Coronary artery (tissue), 2 donors: Measurements from ENCODE around the gene IVL.

Experiments used
- DNase-seq: peaks from one replicate; pipeline ENCODE4 v3.0.0-alpha.2; 2017; ENCODE audit warnings: low spot score
- H3K27ac ChIP-seq, 2 donors: fragments of 200-600 bp; sonication (generic); one replicate each; pipeline ENCODE4 v1.5.1; 2016 to 2019
- H3K4me3 ChIP-seq: fragments of 200-600 bp; sonication (generic); 2 replicates; pipeline ENCODE4 v1.5.1; 2016; ENCODE audit warnings: mild to moderate bottlenecking, moderate library complexity
- TF ChIP-seq, protein P1 (sequence below): fragments of 200-600 bp; sonication (generic); IDR thresholded peaks from one replicate; pipeline ENCODE4 v1.5.1; 2019; ENCODE audit warnings: antibody characterized with exemption

Gene IVL

DNA sequence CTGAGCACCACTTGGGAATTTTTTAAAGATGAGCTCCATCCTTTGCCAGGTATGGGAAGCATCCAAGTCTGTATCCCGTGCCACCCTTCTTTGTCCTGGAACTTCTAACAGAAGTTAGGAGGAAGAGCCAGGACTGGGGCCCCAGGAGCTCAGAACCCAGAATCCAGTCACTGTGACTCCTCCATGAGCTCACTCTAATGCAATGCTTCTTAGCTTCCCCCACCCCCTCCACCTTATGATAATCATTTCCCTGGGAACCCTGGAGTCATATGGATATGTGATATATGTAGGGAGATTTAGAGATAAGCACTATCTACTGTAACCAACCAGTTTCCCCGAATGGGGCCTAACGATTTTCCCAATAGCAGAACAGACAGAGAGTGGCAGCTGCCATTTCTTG, 37.9 kb downstream of the IVL start:
- TF ChIP-seq, protein P1, sequence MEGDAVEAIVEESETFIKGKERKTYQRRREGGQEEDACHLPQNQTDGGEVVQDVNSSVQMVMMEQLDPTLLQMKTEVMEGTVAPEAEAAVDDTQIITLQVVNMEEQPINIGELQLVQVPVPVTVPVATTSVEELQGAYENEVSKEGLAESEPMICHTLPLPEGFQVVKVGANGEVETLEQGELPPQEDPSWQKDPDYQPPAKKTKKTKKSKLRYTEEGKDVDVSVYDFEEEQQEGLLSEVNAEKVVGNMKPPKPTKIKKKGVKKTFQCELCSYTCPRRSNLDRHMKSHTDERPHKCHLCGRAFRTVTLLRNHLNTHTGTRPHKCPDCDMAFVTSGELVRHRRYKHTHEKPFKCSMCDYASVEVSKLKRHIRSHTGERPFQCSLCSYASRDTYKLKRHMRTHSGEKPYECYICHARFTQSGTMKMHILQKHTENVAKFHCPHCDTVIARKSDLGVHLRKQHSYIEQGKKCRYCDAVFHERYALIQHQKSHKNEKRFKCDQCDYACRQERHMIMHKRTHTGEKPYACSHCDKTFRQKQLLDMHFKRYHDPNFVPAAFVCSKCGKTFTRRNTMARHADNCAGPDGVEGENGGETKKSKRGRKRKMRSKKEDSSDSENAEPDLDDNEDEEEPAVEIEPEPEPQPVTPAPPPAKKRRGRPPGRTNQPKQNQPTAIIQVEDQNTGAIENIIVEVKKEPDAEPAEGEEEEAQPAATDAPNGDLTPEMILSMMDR: no peak
- H3K4me3 ChIP-seq: no peak overlapping the region
- DNase-seq: no peak
- no peak overlapping the region for H3K27ac ChIP-seq

DNA sequence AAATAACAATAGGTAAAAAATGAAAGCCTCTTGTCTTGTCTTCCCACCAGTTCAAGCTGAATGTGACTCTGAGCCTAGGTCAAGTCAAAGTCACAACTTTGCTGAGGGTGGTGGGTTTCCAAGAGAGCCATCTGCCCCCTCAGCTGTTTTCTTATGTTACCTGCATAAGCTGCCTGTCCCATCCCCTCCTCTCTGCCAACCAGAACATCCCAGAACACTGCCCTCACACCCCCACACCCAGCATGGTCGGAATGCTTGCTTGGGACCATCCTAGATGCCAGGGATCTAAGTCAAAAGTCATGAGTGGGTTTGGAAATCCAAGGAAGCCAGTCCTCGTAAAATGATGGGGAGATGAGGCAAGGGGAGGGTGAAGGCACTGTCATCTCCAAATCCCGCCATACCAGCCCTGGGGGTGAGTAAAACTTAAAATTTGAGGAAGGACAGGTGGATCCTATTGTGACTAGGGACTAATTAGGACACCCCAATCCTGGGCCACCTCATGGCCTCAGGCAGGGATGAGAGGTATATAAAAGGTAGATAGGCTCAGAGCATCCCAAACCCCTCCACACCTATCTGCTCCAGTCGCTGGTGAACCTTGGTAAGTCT, 38.4 kb downstream of the IVL start, which contains the start of gene SPRR5:
SPRR5 (plus strand) TSS at position 556 of the 606 bp plus-strand sequence. CDS start 1,349 bp downstream, outside the sequence.
- no peak for DNase-seq
- Histone ChIP-seq H3K27ac (no peak within 1 kb of the TSS), H3K4me3 (no peak within 1 kb of the TSS)
- TF ChIP-seq, protein P1: no peak

DNA sequence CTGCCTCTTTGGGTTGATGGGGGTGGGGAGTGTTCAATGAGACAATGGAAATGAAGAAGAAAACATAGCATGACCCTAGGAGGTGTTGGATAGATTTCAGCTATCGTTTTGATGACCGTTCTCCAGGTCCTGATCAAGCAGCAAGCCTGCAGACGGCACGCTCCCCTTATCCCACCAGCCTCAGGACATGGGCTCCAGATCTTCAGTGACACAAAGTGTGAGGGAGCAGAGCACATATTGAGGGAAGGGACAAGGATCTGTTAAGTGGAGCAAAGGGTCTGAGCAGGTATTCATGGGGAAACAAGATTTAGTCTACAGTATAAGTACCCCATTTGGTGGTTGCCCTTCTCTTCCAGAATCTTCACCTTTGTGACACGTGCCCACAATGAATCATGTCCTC, 43.4 kb downstream of the IVL start:
- Histone ChIP-seq H3K27ac (no peak overlapping the region), H3K4me3 (no peak overlapping the region)
- TF ChIP-seq, protein P1: no peak
- DNase-seq: no peak

DNA sequence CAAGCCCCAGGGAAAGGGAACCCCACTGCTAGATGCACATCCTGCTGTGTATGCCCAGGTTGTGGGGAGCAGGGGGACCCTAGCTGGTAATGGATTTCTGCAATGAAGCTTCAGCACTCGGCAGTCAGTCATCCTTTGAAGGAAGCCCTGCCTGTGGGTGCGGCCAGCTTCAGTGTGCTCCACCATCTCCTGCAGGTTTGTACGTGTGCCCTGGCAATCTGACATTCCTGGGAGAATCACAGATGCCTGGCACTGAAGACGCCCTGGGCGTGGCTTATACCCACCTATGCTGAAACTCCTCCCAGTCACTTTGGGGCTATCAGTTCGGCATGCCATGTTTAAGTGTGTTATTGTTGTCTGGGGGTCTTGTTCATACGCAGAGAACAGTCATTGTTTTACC, 45.4 kb downstream of the IVL start:
- DNase-seq: no peak
- H3K27ac ChIP-seq: no peak overlapping the region
- no peak overlapping the region for H3K4me3 ChIP-seq
- TF ChIP-seq, protein P1: no peak

DNA sequence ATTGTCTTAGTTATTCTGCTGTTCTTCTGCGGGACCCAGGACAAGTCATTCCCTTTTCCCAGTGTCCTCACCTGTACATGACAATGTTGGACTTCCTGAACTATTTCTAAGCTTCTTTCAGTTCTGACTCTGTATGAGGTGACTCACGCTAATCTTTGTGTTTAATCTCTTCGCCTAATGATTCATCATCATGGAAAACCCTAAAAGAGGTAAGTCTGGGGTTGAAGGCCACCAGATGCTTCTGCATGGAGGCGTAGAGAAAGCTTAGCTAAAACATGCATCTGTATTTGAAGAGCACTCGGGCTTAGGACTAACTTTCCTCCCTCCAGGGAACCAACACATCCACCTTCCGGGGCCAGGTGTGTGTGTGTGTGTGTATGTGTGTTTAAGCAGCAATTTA, 46.1 kb downstream of the IVL start:
- TF ChIP-seq, protein P1: no peak
- no peak overlapping the region for H3K4me3 ChIP-seq
- H3K27ac ChIP-seq: no peak overlapping the region
- no peak for DNase-seq

DNA sequence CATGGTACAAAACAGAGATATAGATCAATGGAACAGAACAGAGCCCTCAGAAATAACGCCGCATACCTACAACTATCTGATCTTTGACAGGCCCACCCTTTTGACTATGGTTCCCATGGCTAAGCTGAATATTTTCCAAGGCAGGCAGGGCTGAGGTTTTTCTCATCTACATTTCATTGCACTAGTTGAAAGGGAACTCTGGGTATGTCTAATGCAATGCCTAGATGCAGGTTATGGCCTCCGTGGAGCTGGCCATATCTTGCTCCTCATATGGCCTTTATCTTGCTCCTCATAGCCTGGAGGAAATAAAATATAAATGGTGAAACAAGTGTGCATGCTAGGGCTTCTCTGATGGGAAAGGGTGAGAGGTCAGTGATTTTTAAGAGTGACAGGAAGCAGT, 49.2 kb downstream of the IVL start:
- Histone ChIP-seq H3K27ac (no peak overlapping the region), H3K4me3 (no peak overlapping the region)
- TF ChIP-seq, protein P1: no peak
- no peak for DNase-seq

DNA sequence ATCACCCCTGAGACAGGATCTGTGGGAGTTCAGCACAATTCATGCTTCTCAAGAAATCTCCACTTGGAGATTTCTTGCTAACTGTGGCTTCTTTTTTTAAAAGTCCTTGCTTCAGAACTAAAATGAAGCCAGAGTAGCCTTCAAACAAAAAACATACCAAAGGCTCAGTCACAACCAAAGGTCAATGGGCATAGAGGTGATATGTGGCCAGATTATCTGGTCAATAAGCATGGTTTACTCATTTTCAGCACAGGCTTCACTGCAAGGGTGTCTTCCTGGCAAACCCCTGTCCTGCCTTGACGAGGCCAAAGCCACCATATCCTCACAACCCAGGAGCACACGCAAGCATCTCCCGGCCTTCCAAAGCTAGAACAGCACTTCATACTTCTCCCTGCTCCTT, 50.9 kb downstream of the IVL start:
- Histone ChIP-seq H3K4me3 (no peak overlapping the region), H3K27ac (no peak overlapping the region)
- TF ChIP-seq, protein P1: no peak
- no peak for DNase-seq
